WTC11 (cell line): Measurements from ENCODE around the gene CACNG5. TPM values are rescaled to one million over a fixed set of nuclear protein-coding genes. Genes with fewer than 3 reads are reported as not detected.

ENCODE experiments used
- ATAC-seq: fragments of 200-7000 bp; cut with Tn5 transposase; 2 replicates; pipeline ENCODE4 v1.10.0; 2021; ENCODE audit warnings: mild to moderate bottlenecking, moderate library complexity
- CTCF ChIA-PET: fragments of 300-600 bp; sonication (Branson Sonifier 250); formaldehyde crosslinking; loops from one replicate; lab custom pipeline; 2021; ENCODE audit warnings: antibody characterized with exemption; lab: Charles Lee
- POLR2A ChIA-PET: fragments of 350-600 bp; sonication (Branson Sonifier 250); formaldehyde crosslinking; loops from one replicate; lab custom pipeline; 2021; ENCODE audit warnings: antibody characterized with exemption; lab: Charles Lee
- DNase-seq: peaks from one replicate; pipeline ENCODE4 v3.0.0; 2021; ENCODE audit warnings: low spot score
- H3K27ac Mint-ChIP-seq: 2 replicates; pipeline ENCODE4 v1.8.0; 2021; ENCODE audit warnings: mixed read lengths
- H3K27me3 Mint-ChIP-seq: 2 replicates; pipeline ENCODE4 v1.8.0; 2021; ENCODE audit warnings: low read depth, mild to moderate bottlenecking, moderate library complexity, mixed read lengths
- H3K36me3 Mint-ChIP-seq: 2 replicates; pipeline ENCODE4 v1.8.0; 2021; ENCODE audit warnings: mixed read lengths
- H3K4me1 Mint-ChIP-seq: 2 replicates; pipeline ENCODE4 v1.8.0; 2022; ENCODE audit warnings: mixed read lengths
- H3K4me3 Mint-ChIP-seq: 2 replicates; pipeline ENCODE4 v1.8.0; 2021; ENCODE audit warnings: mild to moderate bottlenecking, moderate library complexity, mixed read lengths
- H3K9me3 Mint-ChIP-seq: 2 replicates; pipeline ENCODE4 v1.8.0; 2021; ENCODE audit warnings: mixed read lengths
- CBFB ChIP-seq: sonication (generic); formaldehyde crosslinking; IDR thresholded peaks from 2 replicates; pipeline ENCODE4 v1.8.1; 2022; ENCODE audit warnings: mild to moderate bottlenecking, low read depth, missing genetic modification reagents
- E2F4 ChIP-seq: sonication (generic); formaldehyde crosslinking; IDR thresholded peaks from 2 replicates; pipeline ENCODE4 v1.8.1; 2022; ENCODE audit warnings: low read depth, mild to moderate bottlenecking, moderate library complexity, missing genetic modification reagents, borderline replicate concordance
- FOXK1 ChIP-seq: sonication (generic); formaldehyde crosslinking; IDR thresholded peaks from 2 replicates; pipeline ENCODE4 v1.8.0; 2022; ENCODE audit warnings: mild to moderate bottlenecking, moderate library complexity, missing genetic modification reagents
- HMGA2 ChIP-seq: fragments of 250-450 bp; sonication (Bioruptor Pico); IDR thresholded peaks from 2 replicates; pipeline ENCODE4 v1.4.0; 2021; ENCODE audit warnings: mild to moderate bottlenecking, moderate library complexity
- KAT7 ChIP-seq: sonication (generic); formaldehyde crosslinking; IDR thresholded peaks from 2 replicates; pipeline ENCODE4 v1.8.1; 2023; ENCODE audit warnings: missing genetic modification reagents, mild to moderate bottlenecking, borderline replicate concordance
- NR2C2 ChIP-seq: sonication (generic); formaldehyde crosslinking; IDR thresholded peaks from 2 replicates; pipeline ENCODE4 v1.8.0; 2022; ENCODE audit warnings: mild to moderate bottlenecking, missing genetic modification reagents
- PREB ChIP-seq: sonication (generic); formaldehyde crosslinking; IDR thresholded peaks from 2 replicates; pipeline ENCODE4 v1.8.1; 2022; ENCODE audit warnings: mild to moderate bottlenecking, missing genetic modification reagents, moderate library complexity, borderline replicate concordance
- RELA ChIP-seq: sonication (generic); formaldehyde crosslinking; IDR thresholded peaks from 2 replicates; pipeline ENCODE4 v1.8.1; 2022; ENCODE audit warnings: missing genetic modification reagents, mild to moderate bottlenecking, borderline replicate concordance
- SMAD4 ChIP-seq: sonication (generic); formaldehyde crosslinking; IDR thresholded peaks from 2 replicates; pipeline ENCODE4 v1.8.0; 2022; ENCODE audit warnings: mild to moderate bottlenecking, missing genetic modification reagents
- STAT6 ChIP-seq: sonication (generic); formaldehyde crosslinking; conservative IDR thresholded peaks from 2 replicates; pipeline ENCODE4 v1.8.1; 2023; ENCODE audit warnings: mild to moderate bottlenecking, low read depth, missing genetic modification reagents, moderate library complexity
- TEAD4 ChIP-seq: sonication (generic); formaldehyde crosslinking; IDR thresholded peaks from 2 replicates; pipeline ENCODE4 v1.8.0; 2022; ENCODE audit warnings: mild to moderate bottlenecking, missing genetic modification reagents
- TP53 ChIP-seq: sonication (generic); formaldehyde crosslinking; IDR thresholded peaks from 2 replicates; pipeline ENCODE4 v1.8.1; 2023; ENCODE audit warnings: mild to moderate bottlenecking, missing genetic modification reagents
- USF1 ChIP-seq: sonication (generic); formaldehyde crosslinking; IDR thresholded peaks from 2 replicates; pipeline ENCODE4 v1.8.0; 2022; ENCODE audit warnings: mild to moderate bottlenecking, missing genetic modification reagents
- USF2 ChIP-seq: sonication (generic); formaldehyde crosslinking; IDR thresholded peaks from 2 replicates; pipeline ENCODE4 v1.8.1; 2023; ENCODE audit warnings: mild to moderate bottlenecking, missing genetic modification reagents, moderate library complexity
- ZNF138 ChIP-seq: sonication (generic); formaldehyde crosslinking; conservative IDR thresholded peaks from 2 replicates; pipeline ENCODE4 v1.8.1; 2022; ENCODE audit warnings: mild to moderate bottlenecking, moderate library complexity, missing genetic modification reagents
- ZNF219 ChIP-seq: sonication (generic); formaldehyde crosslinking; IDR thresholded peaks from 2 replicates; pipeline ENCODE4 v1.8.0; 2023; ENCODE audit warnings: missing genetic modification reagents, mild to moderate bottlenecking, borderline replicate concordance
- ZNF317 ChIP-seq: sonication (generic); formaldehyde crosslinking; IDR thresholded peaks from 2 replicates; pipeline ENCODE4 v1.8.1; 2023; ENCODE audit warnings: low read depth, mild to moderate bottlenecking, moderate library complexity, missing genetic modification reagents, borderline replicate concordance
- ZNF416 ChIP-seq: fragments of 250-450 bp; sonication (Bioruptor Pico); IDR thresholded peaks from 2 replicates; pipeline ENCODE4 v1.9.0; 2021; ENCODE audit warnings: mild to moderate bottlenecking, inconsistent platforms
- ZSCAN18 ChIP-seq: fragments of 250-450 bp; sonication (Bioruptor Pico); IDR thresholded peaks from 2 replicates; pipeline ENCODE4 v2.1.2; 2022; ENCODE audit warnings: mild to moderate bottlenecking, moderate library complexity
- total RNA-seq: library from RNA; stranded (reverse); gene quantifications from 3 replicates; pipeline ENCODE4 v1.2.3, GENCODE V29; 2021

Gene CACNG5
- total RNA-seq, 1 experiment from 2014 or later, result 1.9 TPM

- TF ChIP-seq ZNF219 (CRISPR knock-in tag) (no peak), USF2 (CRISPR knock-in tag) (no peak)
Observed at GRCh38 chr17:66848496-66848895, 13.6 kb downstream of the CACNG5 start (continued).

GRCh38 chr17:66849032-66849655 is 14.2 kb downstream of the CACNG5 start:
- DNase-seq, result no peak
- peaks cover 35% of the 10 kb centered on the region for H3K9me3 Mint-ChIP-seq
- no peak overlapping the region for H3K27ac Mint-ChIP-seq
- H3K4me3 Mint-ChIP-seq, result no peak overlapping the region
- peaks cover 21% of the 10 kb centered on the region for H3K36me3 Mint-ChIP-seq
- CTCF ChIA-PET, result no interaction called here
- POLR2A ChIA-PET, result no interaction called here
- peaks cover 8% of the 10 kb centered on the region; the same call in 1 of the 2 replicates for H3K4me1 Mint-ChIP-seq
- no peak for TF ChIP-seq ZNF138 (CRISPR knock-in tag)
- TF ChIP-seq STAT6, result no peak
- no peak for TF ChIP-seq TEAD4 (CRISPR knock-in tag)
- no peak for TF ChIP-seq CBFB
- no peak for TF ChIP-seq USF1
- no peak for TF ChIP-seq NR2C2 (CRISPR knock-in tag)
- TF ChIP-seq PREB (CRISPR knock-in tag), result no peak
- TF ChIP-seq E2F4, result no peak
- no peak for TF ChIP-seq HMGA2 (CRISPR knock-in tag)
- TF ChIP-seq TP53 (CRISPR knock-in tag), result no peak
- TF ChIP-seq SMAD4 (CRISPR knock-in tag), result no peak
- TF ChIP-seq FOXK1 (CRISPR knock-in tag), result no peak
- H3K27me3 Mint-ChIP-seq, result no peaks in the 10 kb centered on the region
- no peak for ATAC-seq

GRCh38 chr17:66849851-66850580 is 15.1 kb downstream of the CACNG5 start:
- ATAC-seq (no peak), DNase-seq (no peak)
- Mint-ChIP-seq H3K4me3 (no peak overlapping the region), H3K27me3 (peaks cover under 1% of the 10 kb centered on the region; the same call in 1 of the 2 replicates), H3K9me3 (peaks cover 39% of the 10 kb centered on the region), H3K36me3 (peaks cover 27% of the 10 kb centered on the region), H3K27ac (no peak overlapping the region), H3K4me1 (peaks cover 8% of the 10 kb centered on the region; the same call in 1 of the 2 replicates)
- POLR2A ChIA-PET, result no interaction called here
- CTCF ChIA-PET, result interaction anchor here (1.5 to 1.7 kb wide), 2 partner anchors 112 to 122 kb away, joined by 4 to 12 read pairs; no protein-coding TSS in a partner anchor
- TF ChIP-seq ZSCAN18 (no peak), ZNF317 (CRISPR knock-in tag) (no peak), KAT7 (no peak), RELA (CRISPR knock-in tag) (no peak), STAT6 (no peak), ZNF416 (CRISPR knock-in tag) (no peak)
